Measurements from ENCODE around the gene ZEB1. TPM values are rescaled to one million over a fixed set of nuclear protein-coding genes. Genes with fewer than 3 reads are reported as not detected.

The ZEB1 gene
- polyA plus RNA-seq, 1 donor from 2014 or later, result 18.0 TPM

GRCh38 chr10:31317171-31317570 lies 1.8 kb upstream of the ZEB1 start:
- H3K27me3 ChIP-seq (ENCODE audit: insufficient read depth, low read depth, low read length), result no peaks in the 10 kb centered on the region
- TF ChIP-seq EZH2 (IDR thresholded peaks at IDR 0.05; ENCODE audit: borderline replicate concordance, insufficient read depth, low read length, poor library complexity, severe bottlenecking) (no peak), POLR2AphosphoS5 (IDR thresholded peaks at IDR 0.05) (no peak), EP300 (conservative IDR thresholded peaks at IDR 0.05; ENCODE audit: poor library complexity, severe bottlenecking) (no peak), RAD21 (conservative IDR thresholded peaks at IDR 0.05) (no peak), SMC3 (conservative IDR thresholded peaks at IDR 0.05; ENCODE audit: poor library complexity) (no peak), TAF1 (IDR thresholded peaks at IDR 0.05; ENCODE audit: low read depth) (no peak), MXI1 (conservative IDR thresholded peaks at IDR 0.05; ENCODE audit: poor library complexity, severe bottlenecking) (no peak)
- TF ChIP-seq, protein P1, sequence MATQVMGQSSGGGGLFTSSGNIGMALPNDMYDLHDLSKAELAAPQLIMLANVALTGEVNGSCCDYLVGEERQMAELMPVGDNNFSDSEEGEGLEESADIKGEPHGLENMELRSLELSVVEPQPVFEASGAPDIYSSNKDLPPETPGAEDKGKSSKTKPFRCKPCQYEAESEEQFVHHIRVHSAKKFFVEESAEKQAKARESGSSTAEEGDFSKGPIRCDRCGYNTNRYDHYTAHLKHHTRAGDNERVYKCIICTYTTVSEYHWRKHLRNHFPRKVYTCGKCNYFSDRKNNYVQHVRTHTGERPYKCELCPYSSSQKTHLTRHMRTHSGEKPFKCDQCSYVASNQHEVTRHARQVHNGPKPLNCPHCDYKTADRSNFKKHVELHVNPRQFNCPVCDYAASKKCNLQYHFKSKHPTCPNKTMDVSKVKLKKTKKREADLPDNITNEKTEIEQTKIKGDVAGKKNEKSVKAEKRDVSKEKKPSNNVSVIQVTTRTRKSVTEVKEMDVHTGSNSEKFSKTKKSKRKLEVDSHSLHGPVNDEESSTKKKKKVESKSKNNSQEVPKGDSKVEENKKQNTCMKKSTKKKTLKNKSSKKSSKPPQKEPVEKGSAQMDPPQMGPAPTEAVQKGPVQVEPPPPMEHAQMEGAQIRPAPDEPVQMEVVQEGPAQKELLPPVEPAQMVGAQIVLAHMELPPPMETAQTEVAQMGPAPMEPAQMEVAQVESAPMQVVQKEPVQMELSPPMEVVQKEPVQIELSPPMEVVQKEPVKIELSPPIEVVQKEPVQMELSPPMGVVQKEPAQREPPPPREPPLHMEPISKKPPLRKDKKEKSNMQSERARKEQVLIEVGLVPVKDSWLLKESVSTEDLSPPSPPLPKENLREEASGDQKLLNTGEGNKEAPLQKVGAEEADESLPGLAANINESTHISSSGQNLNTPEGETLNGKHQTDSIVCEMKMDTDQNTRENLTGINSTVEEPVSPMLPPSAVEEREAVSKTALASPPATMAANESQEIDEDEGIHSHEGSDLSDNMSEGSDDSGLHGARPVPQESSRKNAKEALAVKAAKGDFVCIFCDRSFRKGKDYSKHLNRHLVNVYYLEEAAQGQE (IDR thresholded peaks at IDR 0.05; ENCODE audit: borderline replicate concordance), result no peak
- TF ChIP-seq, protein P2, sequence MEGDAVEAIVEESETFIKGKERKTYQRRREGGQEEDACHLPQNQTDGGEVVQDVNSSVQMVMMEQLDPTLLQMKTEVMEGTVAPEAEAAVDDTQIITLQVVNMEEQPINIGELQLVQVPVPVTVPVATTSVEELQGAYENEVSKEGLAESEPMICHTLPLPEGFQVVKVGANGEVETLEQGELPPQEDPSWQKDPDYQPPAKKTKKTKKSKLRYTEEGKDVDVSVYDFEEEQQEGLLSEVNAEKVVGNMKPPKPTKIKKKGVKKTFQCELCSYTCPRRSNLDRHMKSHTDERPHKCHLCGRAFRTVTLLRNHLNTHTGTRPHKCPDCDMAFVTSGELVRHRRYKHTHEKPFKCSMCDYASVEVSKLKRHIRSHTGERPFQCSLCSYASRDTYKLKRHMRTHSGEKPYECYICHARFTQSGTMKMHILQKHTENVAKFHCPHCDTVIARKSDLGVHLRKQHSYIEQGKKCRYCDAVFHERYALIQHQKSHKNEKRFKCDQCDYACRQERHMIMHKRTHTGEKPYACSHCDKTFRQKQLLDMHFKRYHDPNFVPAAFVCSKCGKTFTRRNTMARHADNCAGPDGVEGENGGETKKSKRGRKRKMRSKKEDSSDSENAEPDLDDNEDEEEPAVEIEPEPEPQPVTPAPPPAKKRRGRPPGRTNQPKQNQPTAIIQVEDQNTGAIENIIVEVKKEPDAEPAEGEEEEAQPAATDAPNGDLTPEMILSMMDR (IDR thresholded peaks at IDR 0.05; ENCODE audit: poor library complexity, severe bottlenecking), result no peak

DNA sequence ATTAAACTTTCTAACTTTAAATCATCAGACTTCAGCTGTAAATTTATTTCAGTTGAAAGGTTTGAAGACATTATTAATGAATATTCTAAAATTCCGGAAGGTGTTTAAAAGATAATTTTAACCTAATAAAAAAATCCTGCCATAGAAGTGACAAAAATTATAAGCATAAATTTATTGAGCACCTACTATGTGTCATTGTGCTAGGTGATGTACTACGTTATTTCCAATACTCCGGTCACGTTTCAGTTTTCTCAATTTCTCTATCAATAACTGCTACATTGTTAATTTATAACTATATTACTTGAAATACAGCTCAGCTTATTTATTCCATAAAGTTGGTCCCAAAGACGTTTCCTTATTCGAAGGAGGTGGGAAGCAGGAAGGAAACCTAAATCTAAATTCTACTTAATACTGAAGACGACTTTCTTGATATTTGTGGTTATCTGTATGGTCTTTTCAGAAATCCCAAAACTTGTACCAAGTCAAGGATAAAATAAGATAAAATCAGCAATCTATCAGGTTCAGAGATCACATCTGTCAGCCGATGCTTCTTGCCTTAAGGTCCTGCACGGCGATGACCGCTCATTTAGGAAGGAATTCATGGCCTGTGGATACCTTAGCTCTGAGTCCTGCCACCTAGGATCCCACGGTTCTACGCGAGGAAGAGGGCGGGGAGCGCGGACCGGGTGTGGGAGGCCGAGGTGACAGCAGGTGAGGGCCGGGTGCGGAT lies 1.2 kb upstream of the ZEB1 start:
- Histone ChIP-seq H3K36me3 (ENCODE audit: insufficient read depth, low read length) (no peaks in the 10 kb centered on the region), H3K9ac (ENCODE audit: low read length) (peak overlapping the region; percentile 58), H3F3A (ENCODE audit: insufficient read depth, low read length, poor library complexity, severe bottlenecking) (peaks cover 2% of the 10 kb centered on the region), H3K9me2 (ENCODE audit: insufficient read depth, low read length) (no peaks in the 10 kb centered on the region), H3K79me2 (replicated peaks; ENCODE audit: insufficient read depth, low read length) (peaks cover 27% of the 10 kb centered on the region), H3K4me2 (ENCODE audit: low read length) (peak overlapping the region; percentile 89), H4K20me1 (ENCODE audit: insufficient read depth) (no peaks in the 10 kb centered on the region), H3K9me3 (ENCODE audit: low read length) (no peaks in the 10 kb centered on the region), H3K27ac (ENCODE audit: low read length) (no peak overlapping the region), H2AFZ (ENCODE audit: low read depth, low read length) (peak overlapping the region; percentile 97), H3K27me3 (ENCODE audit: insufficient read depth, low read depth, low read length) (no peaks in the 10 kb centered on the region), H3K4me3 (ENCODE audit: low read length) (peak overlapping the region; percentile 91)
- TF ChIP-seq MXI1 (conservative IDR thresholded peaks at IDR 0.05; ENCODE audit: poor library complexity, severe bottlenecking), result no peak
- TF ChIP-seq TAF1 (IDR thresholded peaks at IDR 0.05; ENCODE audit: low read depth), result no peak
- no peak for TF ChIP-seq RAD21 (conservative IDR thresholded peaks at IDR 0.05)
- TF ChIP-seq EP300 (conservative IDR thresholded peaks at IDR 0.05; ENCODE audit: poor library complexity, severe bottlenecking), result no peak
- TF ChIP-seq, protein P2 (IDR thresholded peaks at IDR 0.05; ENCODE audit: poor library complexity, severe bottlenecking), result no peak
- no peak for TF ChIP-seq SMC3 (conservative IDR thresholded peaks at IDR 0.05; ENCODE audit: poor library complexity)
- TF ChIP-seq EZH2 (IDR thresholded peaks at IDR 0.05; ENCODE audit: borderline replicate concordance, insufficient read depth, low read length, poor library complexity, severe bottlenecking), result no peak
- TF ChIP-seq, protein P1 (IDR thresholded peaks at IDR 0.05; ENCODE audit: borderline replicate concordance), result no peak
- no peak for TF ChIP-seq POLR2AphosphoS5 (IDR thresholded peaks at IDR 0.05)

More at GRCh38 chr10:31317171-31317570, 1.8 kb upstream of the ZEB1 start:
- Histone ChIP-seq H3K9ac (ENCODE audit: low read length) (no peak overlapping the region), H3K9me3 (ENCODE audit: low read length) (no peaks in the 10 kb centered on the region), H4K20me1 (ENCODE audit: insufficient read depth) (no peaks in the 10 kb centered on the region), H3K27ac (ENCODE audit: low read length) (no peak overlapping the region), H2AFZ (ENCODE audit: low read depth, low read length) (no peak overlapping the region), H3K4me3 (ENCODE audit: low read length) (no peak overlapping the region), H3K4me2 (ENCODE audit: low read length) (no peak overlapping the region), H3K79me2 (replicated peaks; ENCODE audit: insufficient read depth, low read length) (peaks cover 21% of the 10 kb centered on the region), H3K36me3 (ENCODE audit: insufficient read depth, low read length) (no peaks in the 10 kb centered on the region), H3F3A (ENCODE audit: insufficient read depth, low read length, poor library complexity, severe bottlenecking) (peaks cover 2% of the 10 kb centered on the region), H3K9me2 (ENCODE audit: insufficient read depth, low read length) (no peaks in the 10 kb centered on the region)

Data from neural cell (in vitro differentiated cells).